B cell (primary cell): ENCODE data around the gene APH1A. TPM values are rescaled to one million over a fixed set of nuclear protein-coding genes. Genes with fewer than 3 reads are reported as not detected.

Experiments used
- ATAC-seq: fragments of 200-7000 bp; cut with Tn5 transposase; one replicate; pipeline ENCODE4 v1.10.0; 2021; ENCODE audit warnings: low read depth, mild to moderate bottlenecking, moderate number of reproducible peaks, moderate library complexity
- CTCF ChIA-PET: fragments of 350-600 bp; sonication (Branson Sonifier 250); formaldehyde crosslinking; loops from one replicate; lab custom pipeline; 2021; ENCODE audit warnings: antibody characterized with exemption, inconsistent platforms; lab: Charles Lee
- POLR2A ChIA-PET: fragments of 350-600 bp; sonication (Branson Sonifier 250); formaldehyde crosslinking; loops from one replicate; lab custom pipeline; 2021; ENCODE audit warnings: antibody characterized with exemption; lab: Charles Lee
- DNase-seq: peaks from one replicate; pipeline ENCODE4 v3.0.0; 2013
- H2AFZ ChIP-seq: 2 replicates; pipeline ENCODE4 v1.6.1; 2012; ENCODE audit warnings: mild to moderate bottlenecking, low read depth, low read length; ENCODE audit not compliant: insufficient read depth, poor library complexity, severe bottlenecking
- H3K27ac ChIP-seq, 2 donors: 1 replicate in 1 of 2; 2 replicates in 1 of 2; pipeline ENCODE4 v1.5.1; 2012 to 2013; ENCODE audit warnings: low read length in 2 of 2, mild to moderate bottlenecking in 2 of 2, moderate library complexity in 1 of 2
- H3K27me3 ChIP-seq, 4 experiments: fragments of 200-600 bp in 1 of 4; sonication (generic) in 1 of 4; replicated peaks in 1 of 4; 1 replicate in 2 of 4; 2 replicates in 2 of 4; pipeline versions ENCODE4 v1.6.1 to v1.7.0; 2013 to 2016; ENCODE audit warnings: low read length in 3 of 4, mild to moderate bottlenecking in 2 of 4, mixed read lengths in 1 of 4, moderate library complexity in 1 of 4; ENCODE audit not compliant: insufficient read depth in 4 of 4, control insufficient read depth in 3 of 4; ENCODE audit errors: control extremely low read depth in 1 of 4
- H3K36me3 ChIP-seq, 2 experiments: replicated peaks in 1 of 2; 1 replicate in 1 of 2; 2 replicates in 1 of 2; pipeline versions ENCODE4 v1.6.1 to v1.7.1; 2013; ENCODE audit warnings: low read length in 1 of 2; ENCODE audit not compliant: insufficient read depth in 2 of 2, control insufficient read depth in 1 of 2; ENCODE audit errors: control extremely low read depth in 1 of 2, extremely low read depth in 1 of 2
- H3K4me1 ChIP-seq, 2 donors: fragments of 200-600 bp in 1 of 2; sonication (generic) in 1 of 2; 1 replicate in 1 of 2; 2 replicates in 1 of 2; pipeline versions ENCODE4 v1.5.1 to v1.6.1; 2013 to 2017; ENCODE audit warnings: low read length in 2 of 2; ENCODE audit not compliant: control insufficient read depth in 2 of 2, insufficient read depth in 2 of 2
- H3K4me2 ChIP-seq: replicated peaks from 2 replicates; pipeline ENCODE3; 2012; ENCODE audit warnings: mild to moderate bottlenecking, low read depth, low read length; ENCODE audit not compliant: poor library complexity, severe bottlenecking
- H3K4me3 ChIP-seq, 5 experiments: fragments of 200-600 bp in 1 of 5; sonication (generic) in 1 of 5; 1 replicate in 3 of 5; 2 replicates in 2 of 5; pipeline versions ENCODE4 v1.5.1 to v1.7.0; 2011 to 2016; ENCODE audit warnings: low read length in 4 of 5, mild to moderate bottlenecking in 4 of 5, low read depth in 2 of 5, control low read depth in 1 of 5, moderate library complexity in 1 of 5; ENCODE audit not compliant: insufficient read depth in 1 of 5; ENCODE audit errors: control extremely low read depth in 1 of 5, extremely low read depth in 1 of 5
- H3K79me2 ChIP-seq: fragments of 200-600 bp; sonication (generic); one replicate; pipeline ENCODE4 v1.6.0; 2016; ENCODE audit warnings: low read length; ENCODE audit not compliant: control insufficient read depth, insufficient read depth
- H3K9ac ChIP-seq: fragments of 200-600 bp; sonication (generic); 2 replicates; pipeline ENCODE4 v1.6.1; 2017; ENCODE audit warnings: mild to moderate bottlenecking, low read length, moderate library complexity
- H3K9me3 ChIP-seq, 3 donors: one replicate each; pipeline versions ENCODE4 v1.6.1 to v1.7.1; 2013; ENCODE audit warnings: low read length in 2 of 3; ENCODE audit not compliant: control insufficient read depth in 2 of 3, insufficient read depth in 1 of 3; ENCODE audit errors: control extremely low read depth in 1 of 3
- H4K20me1 ChIP-seq: 2 replicates; pipeline ENCODE4 v1.6.0; 2012; ENCODE audit warnings: mild to moderate bottlenecking, low read length; ENCODE audit not compliant: insufficient read depth, control insufficient read depth, poor library complexity, severe bottlenecking
- H3K27ac Mint-ChIP-seq: one replicate; pipeline ENCODE4 v1.8.0; 2021; ENCODE audit warnings: mixed read lengths
- H3K27me3 Mint-ChIP-seq: one replicate; pipeline ENCODE4 v1.8.0; 2021; ENCODE audit warnings: mixed read lengths
- H3K4me1 Mint-ChIP-seq: one replicate; pipeline ENCODE4 v1.8.0; 2021; ENCODE audit warnings: mixed read lengths
- H3K4me3 Mint-ChIP-seq: one replicate; pipeline ENCODE4 v1.8.0; 2021; ENCODE audit warnings: mixed read lengths
- H3K9me3 Mint-ChIP-seq: one replicate; pipeline ENCODE4 v1.8.0; 2022; ENCODE audit warnings: mixed read lengths; ENCODE audit not compliant: insufficient read depth
- EZH2 ChIP-seq: IDR thresholded peaks from 2 replicates; pipeline ENCODE4 v1.6.1; 2012; ENCODE audit warnings: borderline replicate concordance, low read depth, mild to moderate bottlenecking, moderate library complexity, low read length; ENCODE audit not compliant: insufficient read depth, poor library complexity, severe bottlenecking
- WGBS: methylation state at CpG from one replicate; pipeline ENCODE4 v1.1.5; 2013; ENCODE audit warnings: missing lambda C conversion rate; ENCODE audit not compliant: insufficient coverage; 5-methylcytosine and 5-hydroxymethylcytosine counted together
- intact Hi-C: fragments of 100-400 bp; cut with micrococcal nuclease; formaldehyde crosslinking; loops from one replicate; pipeline ENCODE4 v1.10.0; 2022
- polyA plus RNA-seq: library from polyadenylated mRNA; depleted of rRNA; stranded (reverse); fragments of >200 nt; gene quantifications from 2 replicates; pipeline ENCODE4 v1.2.3, GENCODE V29; 2012
- total RNA-seq, 2 donors: library from RNA; stranded (reverse); fragments of 120-200 nt in 1 of 2; gene quantifications; 1 replicate in 1 of 2; 2 replicates in 1 of 2; pipeline versions ENCODE4 v1.2.3 to v1.2.4, GENCODE V29; 2013 to 2022
- TF ChIP-seq, protein P1 (sequence below): fragments of 200-600 bp; IDR thresholded peaks from one replicate; pipeline ENCODE4 v1.8.0; 2022; ENCODE audit warnings: antibody characterized with exemption, mild to moderate bottlenecking

Gene APH1A
- total and polyA plus RNA-seq, 2 donors (not counting 1 experiment from before 2014, with no cell fraction given) = 135 to 165 TPM

DNA sequence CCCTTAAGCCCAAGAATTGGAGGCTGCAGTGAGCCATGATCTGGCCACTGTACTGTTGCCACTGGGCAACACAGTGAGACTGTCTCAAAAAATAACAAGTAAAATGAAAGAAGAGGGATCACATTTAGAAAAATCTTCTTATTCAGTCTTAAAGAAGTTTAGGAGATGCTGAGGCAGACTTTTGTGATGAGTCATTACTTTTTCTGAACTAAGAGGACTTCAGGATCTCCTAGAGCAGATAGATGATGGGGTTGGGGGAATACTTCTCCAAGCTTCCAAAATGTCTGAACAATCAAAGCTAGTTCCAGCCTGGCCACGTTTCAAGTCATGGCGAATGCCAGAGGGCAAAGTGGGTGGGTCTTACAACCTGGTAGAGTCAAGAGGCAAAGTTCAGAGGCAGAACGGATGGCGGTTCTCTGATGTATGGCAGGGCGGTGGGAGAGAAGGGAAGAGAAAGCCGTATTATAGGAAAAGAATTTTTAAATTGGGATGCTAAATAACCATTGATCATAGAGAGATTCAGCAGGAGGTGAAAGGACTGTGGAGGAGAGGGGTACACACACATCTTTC, 11.4 kb upstream of the APH1A start:
- Mint-ChIP-seq H3K9me3 (no peaks in the 10 kb centered on the region), H3K27ac (no peak overlapping the region), H3K4me1 (peaks cover 18% of the 10 kb centered on the region), H3K27me3 (peaks cover 7% of the 10 kb centered on the region), H3K4me3 (peak overlapping the region; percentile 20)
- peaks cover 0 to 12% (median 3%) of the 10 kb centered on the region in 4 experiments for H3K27me3 ChIP-seq
- no peaks in the 10 kb centered on the region for H3K79me2 ChIP-seq
- no peak overlapping the region for H3K4me3 ChIP-seq
- DNase-seq (no peak), ATAC-seq (no peak)
- 93% methylated on average over 5 of the region's 6 CpGs for WGBS
- no peaks in the 10 kb centered on the region for H3K36me3 ChIP-seq
- peaks cover 20 to 23% of the 10 kb centered on the region in 2 donors for H3K4me1 ChIP-seq
- H3K9me3 ChIP-seq = peaks cover 0 to 12% (median 0%) of the 10 kb centered on the region in 3 donors
- ChIA-PET POLR2A (no interaction called here), CTCF (interaction anchor here (1.7 to 3.6 kb wide), 3 partner anchors 10 to 24 kb away, joined by 6 to 60 read pairs (median 22); partner anchors contain the start of genes APH1A and CA14)
- H3K27ac ChIP-seq = no peak overlapping the region
- TF ChIP-seq, protein P1, sequence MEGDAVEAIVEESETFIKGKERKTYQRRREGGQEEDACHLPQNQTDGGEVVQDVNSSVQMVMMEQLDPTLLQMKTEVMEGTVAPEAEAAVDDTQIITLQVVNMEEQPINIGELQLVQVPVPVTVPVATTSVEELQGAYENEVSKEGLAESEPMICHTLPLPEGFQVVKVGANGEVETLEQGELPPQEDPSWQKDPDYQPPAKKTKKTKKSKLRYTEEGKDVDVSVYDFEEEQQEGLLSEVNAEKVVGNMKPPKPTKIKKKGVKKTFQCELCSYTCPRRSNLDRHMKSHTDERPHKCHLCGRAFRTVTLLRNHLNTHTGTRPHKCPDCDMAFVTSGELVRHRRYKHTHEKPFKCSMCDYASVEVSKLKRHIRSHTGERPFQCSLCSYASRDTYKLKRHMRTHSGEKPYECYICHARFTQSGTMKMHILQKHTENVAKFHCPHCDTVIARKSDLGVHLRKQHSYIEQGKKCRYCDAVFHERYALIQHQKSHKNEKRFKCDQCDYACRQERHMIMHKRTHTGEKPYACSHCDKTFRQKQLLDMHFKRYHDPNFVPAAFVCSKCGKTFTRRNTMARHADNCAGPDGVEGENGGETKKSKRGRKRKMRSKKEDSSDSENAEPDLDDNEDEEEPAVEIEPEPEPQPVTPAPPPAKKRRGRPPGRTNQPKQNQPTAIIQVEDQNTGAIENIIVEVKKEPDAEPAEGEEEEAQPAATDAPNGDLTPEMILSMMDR = no peak
- TF ChIP-seq EZH2 = no peak
- intact Hi-C loops = loop anchor here (5.0 kb wide), 1 partner anchor 43 kb away; the partner anchor contains the start of gene ANP32E
- no peaks in the 10 kb centered on the region for H4K20me1 ChIP-seq
- no peak overlapping the region for H2AFZ ChIP-seq
- no peak overlapping the region for H3K4me2 ChIP-seq
- no peak overlapping the region for H3K9ac ChIP-seq

GRCh38 chr1:150273311-150273710, 4.5 kb upstream of the APH1A start:
- no peak overlapping the region for H2AFZ ChIP-seq
- H3K36me3 ChIP-seq = no peaks in the 10 kb centered on the region
- no peaks in the 10 kb centered on the region for H3K9me3 ChIP-seq
- Mint-ChIP-seq H3K4me3 (no peak overlapping the region), H3K27me3 (peaks cover 10% of the 10 kb centered on the region), H3K27ac (no peak overlapping the region), H3K4me1 (peaks cover 14% of the 10 kb centered on the region), H3K9me3 (no peaks in the 10 kb centered on the region)
- no peaks in the 10 kb centered on the region for H3K27me3 ChIP-seq
- POLR2A ChIA-PET = interaction anchor here (0.5 kb wide), 1 partner anchor 204 kb away, joined by 3 read pairs; no protein-coding TSS in a partner anchor
- H3K4me3 ChIP-seq = no peak overlapping the region
- no peak for TF ChIP-seq EZH2
- TF ChIP-seq, protein P1 = no peak
- no peak overlapping the region for H3K4me2 ChIP-seq
- peaks cover 11% of the 10 kb centered on the region for H3K79me2 ChIP-seq
- ATAC-seq (no peak), DNase-seq (no peak)
- H4K20me1 ChIP-seq = no peaks in the 10 kb centered on the region
- no CpG with 5 or more reads among the region's 1 CpG for WGBS
- H3K9ac ChIP-seq = no peak overlapping the region
- H3K27ac ChIP-seq = no peak overlapping the region
- intact Hi-C loops = no loop called here
- CTCF ChIA-PET = interaction anchor here (1.2 to 2.2 kb wide), 2 partner anchors 13 to 17 kb away, joined by 3 to 8 read pairs; no protein-coding TSS in a partner anchor
- H3K4me1 ChIP-seq = peaks cover 7 to 13% of the 10 kb centered on the region in 2 donors
